GM18511 (cell line): ENCODE results near the gene TYMP.

Experiments used
- ATAC-seq: cut with Tn5 transposase; IDR thresholded peaks from one replicate; pipeline ENCODE4 v1.9.1; 2021; ENCODE audit warnings: mild to moderate bottlenecking, moderate library complexity; ENCODE audit not compliant: unreplicated experiment

Gene TYMP

GRCh38 chr22:50485221-50486131 lies 44.3 kb downstream of the TYMP start:
- no peak for ATAC-seq

GRCh38 chr22:50483977-50484853 lies 45.6 kb downstream of the TYMP start:
- ATAC-seq, result no peak

GRCh38 chr22:50483556-50483955 lies 46.3 kb downstream of the TYMP start:
- no peak for ATAC-seq

GRCh38 chr22:50483106-50483505 lies 46.7 kb downstream of the TYMP start:
- ATAC-seq, result no peak

- ATAC-seq, result no peak
These were observed 47.4 kb downstream of the TYMP start for GRCh38 chr22:50482107-50483074.

- no peak for ATAC-seq
These were observed 48.2 kb downstream of the TYMP start, which contains the start of gene ADM2 for GRCh38 chr22:50481440-50482106. ADM2 (plus strand) TSS chr22:50481543; CDS start chr22:50481848, 305 bp downstream.

- ATAC-seq, result no peak
These were observed 48.8 kb downstream of the TYMP start for GRCh38 chr22:50481045-50481439.

GRCh38 chr22:50479721-50480120 lies 50.1 kb downstream of the TYMP start:
- ATAC-seq, result no peak

- ATAC-seq, result no peak
These were observed 51.9 kb downstream of the TYMP start for GRCh38 chr22:50477923-50478322.

GRCh38 chr22:50476868-50477267 lies 52.9 kb downstream of the TYMP start:
- no peak for ATAC-seq
